NCI-H1105 treated with DMSO at 0.1 percent for 48 hours (cell line): ENCODE results near the gene IAH1.

Experiments
- DNase-seq: peaks from one replicate; lab custom pipeline; 2025; lab: John Stamatoyannopoulos, UW

IAH1 gene, protein sequence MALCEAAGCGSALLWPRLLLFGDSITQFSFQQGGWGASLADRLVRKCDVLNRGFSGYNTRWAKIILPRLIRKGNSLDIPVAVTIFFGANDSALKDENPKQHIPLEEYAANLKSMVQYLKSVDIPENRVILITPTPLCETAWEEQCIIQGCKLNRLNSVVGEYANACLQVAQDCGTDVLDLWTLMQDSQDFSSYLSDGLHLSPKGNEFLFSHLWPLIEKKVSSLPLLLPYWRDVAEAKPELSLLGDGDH

DNA sequence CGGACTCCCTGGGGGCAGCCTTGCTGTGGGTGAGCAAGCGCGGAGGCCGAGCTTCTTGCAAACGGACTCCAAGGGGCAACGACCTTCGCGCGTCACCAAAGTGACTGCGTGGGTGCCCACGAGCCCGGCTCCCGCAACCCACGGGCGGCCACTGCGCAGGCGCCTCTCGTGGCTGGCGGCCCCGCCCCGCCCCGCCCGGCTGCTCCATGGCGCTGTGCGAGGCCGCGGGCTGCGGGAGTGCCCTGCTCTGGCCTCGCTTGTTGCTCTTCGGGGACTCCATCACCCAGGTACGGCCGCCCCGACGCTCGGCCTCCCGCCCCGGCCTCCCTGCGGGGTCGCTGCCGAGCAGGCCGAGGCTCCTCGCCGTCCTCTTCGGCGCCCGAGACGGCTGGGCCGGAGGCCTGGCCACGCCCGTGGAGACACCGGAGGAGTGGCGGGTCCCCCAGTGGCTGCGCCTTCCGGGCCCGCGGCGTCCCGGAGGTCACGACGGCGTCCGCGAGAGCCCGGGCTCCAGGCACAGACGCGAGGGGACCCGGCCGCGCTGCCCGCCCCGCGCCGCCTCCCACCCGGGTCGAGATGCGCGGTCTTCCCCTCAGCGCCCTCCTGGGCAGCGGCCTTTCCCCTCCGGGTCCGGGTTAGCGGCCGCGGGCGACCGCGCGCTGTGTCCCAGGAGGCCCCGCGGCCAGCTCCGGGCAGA lies at the start of gene IAH1:
Gene IAH1, plus strand, starts transcription at position 191 of the 697 bp plus-strand sequence. Its CDS starts 16 bp downstream, at position 207.
- DNase-seq: peak; percentile 56

DNA sequence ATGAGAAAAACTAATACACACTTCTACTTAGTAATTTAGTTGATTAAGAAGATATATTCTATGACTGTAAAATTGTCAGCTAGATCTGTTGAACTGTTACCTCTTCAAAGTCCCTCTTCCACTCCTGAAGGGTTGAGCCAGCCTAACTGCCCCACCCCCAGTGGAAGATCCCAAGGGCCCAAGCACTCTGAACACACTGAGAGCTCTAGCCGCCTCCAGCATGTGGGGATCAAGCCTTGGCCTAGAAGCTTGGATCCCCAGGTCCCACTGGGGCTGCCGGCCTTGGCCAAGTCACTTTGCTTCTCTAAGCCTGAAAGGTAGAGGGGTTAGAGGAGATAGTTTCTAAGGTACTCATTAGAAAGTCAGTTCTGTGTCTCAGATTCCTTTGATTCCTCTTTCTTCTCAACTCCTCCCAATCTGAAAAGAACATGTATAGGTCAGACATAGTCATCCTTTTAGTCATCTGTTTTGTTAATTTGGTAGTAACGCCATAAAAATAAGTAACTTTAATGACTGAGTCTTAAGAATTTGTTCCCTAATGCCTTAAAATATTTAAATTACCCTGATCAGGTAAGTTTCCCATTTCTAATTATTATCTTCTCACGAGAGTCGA lies 45.3 kb upstream of the IAH1 start:
- DNase-seq: no peak

DNA sequence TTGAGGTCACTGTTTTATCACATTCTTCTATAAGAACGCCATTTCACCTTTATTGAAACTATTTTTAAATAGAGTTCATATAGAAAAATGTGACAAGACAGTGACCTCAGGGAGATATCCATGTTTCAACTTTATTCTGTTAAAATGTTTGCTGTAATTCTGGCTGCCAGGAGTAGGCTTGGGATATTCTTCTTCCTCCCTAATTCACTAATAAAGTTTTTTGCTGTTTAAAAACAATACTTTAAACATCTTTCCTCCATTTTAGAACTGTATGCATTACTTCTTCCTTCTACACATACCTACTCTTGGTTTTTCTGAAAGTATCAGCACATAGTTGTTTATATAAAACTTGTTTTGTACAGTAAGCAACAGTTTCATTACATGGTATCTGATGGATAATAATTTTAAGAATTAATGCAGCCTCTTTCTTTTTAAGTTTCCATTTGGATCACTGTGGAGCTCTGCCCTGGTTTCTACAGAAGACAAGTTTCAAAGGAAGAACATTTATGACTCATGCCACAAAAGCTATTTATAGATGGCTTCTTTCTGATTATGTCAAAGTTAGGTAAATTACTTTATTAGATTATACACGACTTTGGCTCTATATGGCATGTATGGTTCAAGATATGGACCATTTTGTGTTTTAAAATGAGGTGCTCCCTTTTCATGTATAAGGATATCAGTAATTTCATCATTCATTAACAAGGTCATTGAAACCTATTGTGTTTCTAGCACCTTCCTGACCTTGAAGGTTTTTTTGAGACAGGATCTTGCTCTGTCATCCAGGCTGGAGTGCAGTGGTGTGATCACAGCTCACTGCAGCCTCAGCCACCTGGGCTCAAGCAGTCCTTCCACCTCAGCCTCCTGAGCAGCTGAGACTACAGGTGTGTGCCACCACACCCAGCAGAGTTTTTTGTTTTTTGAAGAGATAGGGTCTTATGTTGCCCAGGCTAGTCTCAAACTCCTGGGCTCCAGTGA lies 43.7 kb upstream of the IAH1 start:
- no peak for DNase-seq

DNA sequence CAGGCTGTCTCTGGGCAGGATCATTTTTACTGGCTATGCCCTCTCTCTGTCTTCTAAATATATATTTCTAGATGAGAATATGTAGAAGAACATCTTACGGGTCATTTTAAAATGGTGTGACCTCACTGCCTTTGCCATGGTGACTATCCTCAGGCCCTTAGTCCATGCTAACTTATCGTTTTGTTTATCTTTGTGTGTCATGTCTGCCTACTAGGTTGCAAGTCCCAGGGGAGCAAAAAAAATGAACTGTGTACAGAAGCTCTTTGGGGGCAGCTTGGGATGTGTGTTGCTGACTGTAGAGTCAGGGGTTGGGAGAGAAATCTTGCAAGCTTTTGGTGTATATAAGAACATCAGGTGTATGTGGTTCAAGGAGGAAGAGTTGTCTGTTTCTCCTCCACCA lies 39.9 kb upstream of the IAH1 start:
- DNase-seq: no peak

DNA sequence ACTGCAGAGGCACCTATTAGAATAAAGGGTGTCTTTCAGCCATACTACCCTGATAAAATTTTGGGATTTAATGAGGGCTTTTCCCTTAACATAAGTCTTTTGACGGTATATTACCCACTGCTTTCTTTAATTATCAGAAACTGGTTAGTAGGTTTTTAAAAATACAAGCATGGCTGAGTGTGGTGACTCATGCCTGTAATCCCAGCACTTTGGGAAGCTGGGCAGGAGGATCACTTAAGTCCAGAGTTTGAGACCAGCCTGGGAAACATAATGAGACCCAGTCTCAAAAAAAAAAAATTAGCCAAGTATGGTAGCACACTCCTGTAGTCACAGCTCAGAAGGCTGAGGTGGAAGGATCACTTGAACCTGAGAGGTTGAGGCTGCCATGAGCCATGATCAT lies 34.8 kb upstream of the IAH1 start:
- no peak for DNase-seq

DNA sequence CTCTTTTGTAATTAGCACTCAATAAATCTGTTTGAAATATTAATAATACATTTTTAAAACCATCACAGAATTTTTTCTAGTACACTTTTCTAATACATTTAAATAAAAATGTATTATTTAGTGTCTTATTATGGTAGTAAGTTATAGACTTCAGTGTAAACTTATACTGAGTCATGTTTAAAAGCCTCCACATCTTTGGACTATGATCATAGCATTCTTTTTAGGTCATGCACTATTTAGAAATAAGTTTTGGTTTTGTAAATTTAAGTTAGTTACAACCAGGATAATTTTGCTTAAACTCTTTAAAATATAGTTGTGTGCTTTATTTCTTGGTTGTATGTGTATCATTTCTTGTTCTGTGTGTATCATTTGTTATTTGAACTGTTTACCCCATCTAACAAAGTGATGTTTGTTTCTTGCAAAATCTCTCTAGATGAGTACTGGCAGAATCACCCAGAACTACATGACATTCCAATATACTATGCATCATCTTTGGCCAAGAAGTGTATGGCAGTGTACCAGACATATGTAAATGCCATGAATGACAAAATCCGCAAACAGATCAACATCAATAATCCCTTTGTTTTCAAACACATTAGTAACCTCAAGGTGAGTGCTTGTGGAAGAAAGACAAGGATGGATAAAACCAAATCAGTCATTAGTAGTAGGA lies 34.2 kb upstream of the IAH1 start:
- no peak for DNase-seq

DNA sequence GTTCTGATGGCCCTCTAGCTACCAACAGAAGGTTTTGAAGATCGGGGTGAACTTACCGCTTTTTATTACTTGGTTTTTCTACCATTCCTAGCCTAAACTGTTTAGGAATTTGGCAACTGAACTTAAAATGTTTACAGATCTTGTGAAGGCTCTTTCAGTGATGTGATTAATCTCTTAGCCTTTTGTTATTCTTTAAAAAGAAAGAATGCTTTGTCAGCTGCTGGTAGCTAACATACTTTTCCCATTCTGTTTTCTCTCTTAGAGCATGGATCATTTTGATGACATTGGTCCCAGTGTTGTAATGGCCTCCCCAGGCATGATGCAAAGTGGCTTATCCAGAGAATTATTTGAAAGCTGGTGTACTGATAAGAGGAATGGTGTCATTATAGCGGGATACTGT lies 32.8 kb upstream of the IAH1 start:
- no peak for DNase-seq

DNA sequence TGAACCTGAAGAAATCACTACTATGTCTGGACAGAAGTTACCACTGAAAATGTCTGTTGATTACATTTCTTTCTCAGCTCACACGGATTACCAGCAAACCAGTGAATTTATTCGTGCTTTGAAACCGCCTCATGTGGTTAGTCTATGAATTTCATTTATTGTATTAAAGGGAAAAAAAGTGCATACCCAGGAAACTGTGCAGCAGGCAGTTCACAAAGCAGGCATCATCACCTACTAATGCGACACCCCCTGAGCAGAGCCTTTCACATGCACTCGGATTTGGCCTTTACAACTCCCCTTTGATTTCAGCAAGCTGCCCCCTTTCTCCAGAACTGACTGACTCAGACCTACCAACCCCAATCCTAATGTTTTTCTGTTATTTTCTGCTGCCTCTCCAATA lies 30.8 kb upstream of the IAH1 start:
- DNase-seq: no peak

DNA sequence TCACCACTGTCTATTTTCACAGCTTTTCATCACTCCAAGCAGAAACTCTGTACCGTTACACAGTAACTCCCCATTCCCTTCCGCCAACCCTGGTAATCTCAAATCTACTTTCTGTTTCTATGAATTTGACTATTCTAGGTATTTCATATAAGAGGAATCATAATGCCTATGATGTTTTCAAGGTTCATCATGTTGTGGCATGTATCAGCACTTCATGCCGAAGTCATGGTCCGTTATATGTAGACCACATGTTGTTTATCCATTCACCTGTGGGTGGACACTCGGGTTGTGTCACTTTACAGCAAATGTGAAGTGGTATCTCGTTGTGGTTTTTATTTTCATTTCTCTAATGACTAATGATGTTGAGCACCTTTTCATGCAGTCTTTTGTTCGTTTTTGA lies 29.3 kb upstream of the IAH1 start:
- no peak for DNase-seq

DNA sequence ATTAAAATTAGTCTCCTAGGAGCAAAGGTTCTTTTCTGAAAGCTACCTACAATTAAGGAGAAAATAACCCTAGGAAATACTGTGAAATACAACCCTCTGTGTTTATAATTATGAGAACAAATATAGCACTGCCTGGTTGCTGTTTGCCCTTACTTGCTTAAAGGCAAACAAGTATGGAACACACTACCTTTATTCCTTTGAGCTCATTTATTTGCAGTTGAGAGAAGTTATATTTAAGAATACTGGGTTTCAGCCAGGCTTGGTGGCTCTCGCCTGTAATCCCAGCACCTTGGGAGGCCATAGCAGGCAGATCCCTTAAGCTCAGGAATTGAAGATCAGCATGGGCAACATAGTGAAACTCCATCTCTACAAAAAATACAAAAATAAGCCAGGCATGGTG lies 23.1 kb upstream of the IAH1 start:
- DNase-seq: no peak

DNA sequence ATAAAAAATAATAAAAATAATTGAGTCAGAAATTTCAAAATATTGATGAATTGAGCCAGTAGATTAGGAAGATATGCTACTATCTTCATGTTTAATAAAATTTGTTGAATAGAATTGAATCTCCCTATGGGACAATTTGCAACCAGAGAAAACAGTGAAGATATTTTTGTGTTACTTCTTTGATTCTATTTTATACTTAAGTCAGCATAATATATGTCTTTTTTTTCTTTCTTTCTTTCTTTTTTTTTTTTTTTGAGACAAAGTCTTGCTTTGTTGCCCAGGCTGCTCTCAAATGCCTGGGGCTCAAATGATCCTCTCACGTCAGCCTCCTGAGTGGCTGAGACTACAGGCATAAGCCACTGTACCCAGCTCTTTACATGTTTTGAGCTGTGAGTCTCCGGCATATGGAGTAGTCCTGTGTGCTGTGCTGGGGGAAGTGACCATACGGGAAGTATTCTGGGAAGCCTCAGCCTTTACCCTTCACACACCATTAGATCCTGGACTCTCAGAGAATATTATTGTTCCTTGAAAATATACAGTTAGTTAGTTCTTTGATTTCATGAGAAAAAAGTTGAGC lies 13.8 kb upstream of the IAH1 start:
- no peak for DNase-seq

DNA sequence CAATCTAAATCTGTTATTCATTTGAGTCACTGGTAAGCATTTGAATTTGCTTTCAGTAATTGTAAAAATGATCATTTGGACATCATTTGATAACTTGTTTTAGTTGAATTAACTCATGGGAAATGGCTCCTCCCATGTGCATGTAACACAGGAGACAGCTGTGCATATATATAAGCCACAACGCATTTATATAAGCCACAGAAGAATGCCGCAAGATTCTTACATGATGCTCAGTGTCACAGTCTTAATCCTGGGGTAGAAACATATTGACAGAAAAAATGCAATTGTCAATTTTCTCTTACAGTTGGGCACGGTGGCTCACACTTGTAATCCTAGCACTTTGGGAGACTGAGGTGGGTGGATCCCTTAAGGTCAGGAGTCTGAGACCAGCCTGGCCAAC lies 13.3 kb upstream of the IAH1 start:
- no peak for DNase-seq

DNA sequence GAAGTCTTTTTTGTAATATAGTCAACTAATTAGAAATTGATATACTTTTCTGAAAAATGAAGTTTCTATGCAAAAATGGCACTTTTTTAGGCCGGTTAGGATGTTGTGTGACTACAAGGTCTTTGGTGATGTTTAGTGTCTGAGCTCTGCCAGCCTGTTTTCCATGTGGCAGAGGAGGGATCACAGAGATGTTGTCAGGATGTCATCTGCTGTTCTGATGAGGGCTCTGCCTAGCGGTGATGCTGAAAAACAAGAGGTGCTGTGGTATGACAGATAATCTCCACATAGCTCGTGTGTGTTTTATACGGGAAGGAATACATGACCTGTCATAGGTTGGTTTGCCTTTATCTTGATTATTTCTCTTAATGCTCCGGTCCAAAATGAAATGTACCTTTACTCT lies 12.0 kb upstream of the IAH1 start:
- no peak for DNase-seq

DNA sequence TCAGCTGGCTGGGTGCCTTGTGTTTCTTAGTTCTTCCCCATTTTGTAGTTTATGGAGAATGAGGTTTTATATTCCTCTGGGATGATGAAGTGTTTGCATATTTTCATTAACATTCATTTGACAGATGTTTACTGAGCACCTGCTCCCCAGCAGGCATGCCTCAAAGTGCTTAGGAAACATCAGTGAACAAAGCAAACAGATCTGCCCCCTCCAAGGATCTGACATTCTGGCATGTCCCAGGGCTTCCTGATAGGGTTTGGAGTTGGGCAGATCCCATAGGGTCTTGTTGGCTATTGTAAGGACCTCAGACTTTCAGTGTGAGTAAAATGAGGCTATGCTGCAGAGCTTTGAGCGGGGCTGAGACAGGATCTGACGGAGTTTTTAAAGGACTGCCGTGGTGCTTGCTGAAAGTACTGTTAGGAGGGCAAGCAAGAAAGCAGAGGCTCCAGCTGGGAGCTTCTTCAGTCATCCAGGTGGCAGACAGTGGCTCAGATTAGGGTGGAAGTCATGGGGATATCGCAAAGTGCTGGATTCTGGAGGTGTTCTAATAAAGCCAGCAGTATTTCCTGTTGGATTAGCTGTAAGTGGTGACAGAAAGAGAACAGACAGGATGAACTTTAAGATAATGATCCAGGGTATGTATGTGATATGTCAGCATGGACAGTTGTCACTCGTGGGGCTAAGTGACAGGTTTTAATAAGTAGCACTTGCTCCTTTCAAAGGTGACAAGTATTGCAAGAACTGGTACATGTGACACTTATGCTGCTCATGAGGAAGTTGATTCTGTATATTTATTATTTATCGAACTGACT lies 11.3 kb upstream of the IAH1 start:
- peak; percentile 66 for DNase-seq

DNA sequence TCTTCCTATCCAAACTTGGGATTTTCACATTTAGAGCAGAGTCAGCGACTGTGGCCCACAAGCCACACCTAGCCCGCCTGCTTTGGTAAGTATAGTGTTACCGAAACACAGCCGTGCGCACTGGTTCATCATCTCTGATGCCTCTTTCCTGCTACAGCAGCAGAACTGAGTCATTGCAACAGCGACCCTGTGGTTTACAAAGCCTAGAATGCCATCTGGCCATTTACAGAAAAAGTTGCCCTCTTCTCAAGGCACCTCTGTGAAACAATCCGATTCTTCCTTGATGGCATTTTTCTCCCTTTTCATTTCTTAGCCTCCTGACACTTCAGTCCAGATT lies 10.7 kb upstream of the IAH1 start:
- DNase-seq: no peak

DNA sequence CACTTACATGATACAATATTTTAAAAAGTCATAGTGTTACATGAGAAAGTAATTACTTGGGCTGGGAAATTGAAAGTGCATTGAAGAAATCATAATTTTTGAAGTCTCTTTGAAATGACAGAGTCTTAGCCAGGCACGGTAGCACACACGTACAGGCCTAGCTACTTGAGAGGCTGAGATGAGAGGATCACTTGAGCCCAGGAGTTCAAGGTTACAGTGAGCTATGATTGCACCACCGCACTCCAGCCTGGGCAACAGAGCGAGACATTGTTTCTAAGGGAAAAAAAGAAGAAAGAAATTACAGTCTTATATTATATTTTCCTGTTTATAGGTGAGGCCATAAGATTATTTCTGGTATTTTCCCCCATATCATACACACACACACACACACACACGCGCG lies 9.2 kb upstream of the IAH1 start:
- DNase-seq: no peak

DNA sequence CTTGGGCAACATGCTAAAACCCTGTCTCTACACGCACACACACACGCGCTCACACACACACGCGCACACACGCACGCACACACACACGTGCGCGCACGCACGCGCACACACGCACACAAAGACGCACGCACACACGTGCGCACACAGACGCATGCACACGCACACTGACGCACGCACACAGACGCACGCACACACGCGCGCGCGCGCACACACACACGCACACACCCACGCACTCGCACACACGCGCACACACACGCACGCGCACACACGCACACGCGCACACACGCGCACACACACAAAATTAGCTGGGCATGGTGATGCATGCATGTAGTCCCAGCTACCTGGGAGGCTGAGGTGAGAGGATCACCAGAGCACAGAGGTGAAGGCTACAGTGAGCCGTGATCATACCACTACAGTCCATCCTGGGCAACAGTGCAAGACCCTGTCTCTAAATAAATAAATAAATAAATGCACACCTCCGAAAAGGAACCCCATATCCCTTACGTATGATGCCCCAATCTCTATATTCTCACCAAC lies 8.1 kb upstream of the IAH1 start:
- no peak for DNase-seq

DNA sequence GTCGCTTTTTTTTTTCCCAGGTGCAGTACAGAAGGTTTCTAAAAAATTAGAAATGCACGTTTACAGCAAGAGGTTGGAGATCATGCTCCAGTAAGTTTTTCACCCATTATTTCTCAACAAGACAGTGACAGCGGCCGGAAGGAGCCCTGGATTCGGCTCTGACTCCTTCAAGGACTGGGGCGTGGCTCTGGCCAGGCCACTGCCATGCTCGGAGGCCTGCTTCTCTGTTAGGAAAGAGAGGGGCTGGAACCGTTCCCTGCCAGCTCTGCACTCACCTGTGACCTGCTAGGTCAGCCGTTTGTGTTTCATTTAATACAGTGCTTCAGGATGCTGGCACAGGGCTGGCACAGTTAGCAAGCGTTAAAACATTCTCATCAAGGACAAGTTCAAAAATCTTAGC lies 6.7 kb upstream of the IAH1 start:
- DNase-seq: no peak

DNA sequence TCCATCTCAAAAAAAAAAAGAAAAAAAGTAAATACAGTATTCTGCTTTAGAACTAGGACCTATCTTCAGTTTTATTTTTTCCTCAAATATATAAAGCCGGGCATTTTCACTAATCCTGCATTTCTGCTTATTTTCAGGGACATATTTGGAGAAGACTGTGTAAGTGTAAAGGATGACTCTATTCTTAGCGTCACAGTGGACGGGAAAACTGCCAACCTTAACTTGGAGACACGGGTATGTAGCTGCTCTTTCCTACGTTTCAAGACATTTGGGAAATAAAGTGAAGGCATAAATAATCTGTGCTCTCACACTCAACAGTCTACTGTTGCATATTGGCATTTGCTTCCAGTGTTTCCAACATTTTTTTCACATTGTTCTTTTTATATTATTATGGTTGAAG lies 3.1 kb upstream of the IAH1 start:
- no peak for DNase-seq

DNA sequence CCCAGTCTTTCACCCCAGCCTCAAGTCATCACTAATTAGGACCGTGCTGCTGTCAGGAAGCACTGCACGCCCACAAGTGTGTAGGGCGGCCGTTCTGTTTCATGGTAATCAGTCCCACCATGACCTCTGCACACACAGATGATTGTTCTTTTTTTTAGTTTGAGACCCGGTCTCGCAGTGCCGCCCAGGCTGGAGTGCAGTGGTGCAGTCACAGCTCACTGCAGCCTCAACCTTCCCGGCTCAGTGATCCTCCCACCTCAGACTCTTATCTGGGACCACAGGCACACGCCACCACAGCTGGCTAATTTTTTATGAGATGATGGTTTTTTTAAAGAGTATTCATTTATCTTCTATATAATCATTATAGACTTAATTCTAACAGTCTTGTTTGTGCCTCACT lies 1.8 kb upstream of the IAH1 start:
- DNase-seq: no peak
